ENCODE measurements around the gene F10.
"Not testable (repeated sequence)": the region's sequence is repeated elsewhere in the genome, so short reads cannot be mapped to it uniquely, and the experiment has no call there.

F10 gene

GRCh38 chr13:113102727-113103126, 19.9 kb upstream of the F10 start:
- no peak for DNase-seq (ENCODE audit: low spot score)

- DNase-seq (ENCODE audit: low spot score) = no peak
These were observed 19.0 kb upstream of the F10 start for GRCh38 chr13:113103646-113104045.

GRCh38 chr13:113105032-113105920, 17.3 kb upstream of the F10 start, which contains the start of gene F7:
F7 (plus strand) TSS chr13:113105791; CDS start chr13:113105842, 51 bp downstream.
- no peak for DNase-seq (ENCODE audit: low spot score)

GRCh38 chr13:113105921-113106452, 16.6 kb upstream of the F10 start:
- no peak for DNase-seq (ENCODE audit: low spot score)

- no peak for DNase-seq (ENCODE audit: low spot score)
These were observed 15.8 kb upstream of the F10 start for GRCh38 chr13:113106711-113107351.

- not testable (repeated sequence) for DNase-seq (ENCODE audit: low spot score)
These were observed 14.1 kb upstream of the F10 start for GRCh38 chr13:113108521-113108920.

GRCh38 chr13:113109151-113110047, 13.2 kb upstream of the F10 start:
- DNase-seq (ENCODE audit: low spot score) = no peak

- DNase-seq (ENCODE audit: low spot score) = no peak
These were observed 12.3 kb upstream of the F10 start for GRCh38 chr13:113110048-113110851.

- DNase-seq (ENCODE audit: low spot score) = no peak
These were observed 11.7 kb upstream of the F10 start for GRCh38 chr13:113110852-113111315.

- not testable (repeated sequence) for DNase-seq (ENCODE audit: low spot score)
These were observed 10.8 kb upstream of the F10 start for GRCh38 chr13:113111821-113112220.

- DNase-seq (ENCODE audit: low spot score) = not testable (repeated sequence)
These were observed 10.1 kb upstream of the F10 start for GRCh38 chr13:113112475-113112874.

GRCh38 chr13:113112893-113113845, 9.4 kb upstream of the F10 start:
- DNase-seq (ENCODE audit: low spot score) = no peak

- no peak for DNase-seq (ENCODE audit: low spot score)
These were observed 8.7 kb upstream of the F10 start for GRCh38 chr13:113113846-113114271.

- DNase-seq (ENCODE audit: low spot score) = no peak
These were observed 7.9 kb upstream of the F10 start for GRCh38 chr13:113114511-113115362.

GRCh38 chr13:113115363-113116205, 7.0 kb upstream of the F10 start:
- no peak for DNase-seq (ENCODE audit: low spot score)

- no peak for DNase-seq (ENCODE audit: low spot score)
These were observed 6.3 kb upstream of the F10 start for GRCh38 chr13:113116206-113116800.

- DNase-seq (ENCODE audit: low spot score) = no peak
These were observed 5.7 kb upstream of the F10 start for GRCh38 chr13:113116871-113117271.
